Mammary epithelial cell (primary cell): ENCODE results near the gene GRK1.

ENCODE experiments used
- EZH2 ChIP-seq: IDR thresholded peaks from 2 replicates; pipeline ENCODE4 v1.6.1; 2012; ENCODE audit warnings: low read length, inconsistent platforms, borderline replicate concordance
- TF ChIP-seq, protein P1 (sequence below), 2 donors: IDR thresholded peaks in 1 of 2; conservative IDR thresholded peaks in 1 of 2; 2 replicates each; pipeline ENCODE4 v1.5.1; 2011 to 2012; ENCODE audit warnings: inconsistent platforms in 2 of 2, low read length in 2 of 2, mild to moderate bottlenecking in 2 of 2, control low read depth in 1 of 2, low read depth in 1 of 2; ENCODE audit not compliant: insufficient read depth in 1 of 2; ENCODE audit errors: extremely low read depth in 1 of 2

DNA sequence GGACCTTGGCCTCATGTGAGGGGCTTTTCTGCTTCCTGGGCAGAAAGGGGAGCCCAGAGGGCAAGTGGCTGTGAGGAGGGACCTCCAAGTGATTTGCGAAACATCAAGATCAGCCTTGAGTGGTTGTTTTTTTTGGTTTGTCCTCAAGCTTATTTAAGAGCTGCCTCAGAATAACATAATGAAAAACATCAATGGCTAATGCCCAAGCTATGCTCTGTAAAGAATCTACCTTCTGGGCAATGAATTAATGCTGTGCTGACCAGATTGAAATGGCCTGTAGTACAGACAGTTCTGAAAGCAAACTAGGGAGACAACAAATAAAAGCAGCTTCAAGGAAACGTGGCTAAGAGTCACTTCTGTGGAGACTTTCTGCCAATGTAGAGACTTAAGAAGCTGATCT is 100.3 kb downstream of the GRK1 start:
- TF ChIP-seq, protein P1, sequence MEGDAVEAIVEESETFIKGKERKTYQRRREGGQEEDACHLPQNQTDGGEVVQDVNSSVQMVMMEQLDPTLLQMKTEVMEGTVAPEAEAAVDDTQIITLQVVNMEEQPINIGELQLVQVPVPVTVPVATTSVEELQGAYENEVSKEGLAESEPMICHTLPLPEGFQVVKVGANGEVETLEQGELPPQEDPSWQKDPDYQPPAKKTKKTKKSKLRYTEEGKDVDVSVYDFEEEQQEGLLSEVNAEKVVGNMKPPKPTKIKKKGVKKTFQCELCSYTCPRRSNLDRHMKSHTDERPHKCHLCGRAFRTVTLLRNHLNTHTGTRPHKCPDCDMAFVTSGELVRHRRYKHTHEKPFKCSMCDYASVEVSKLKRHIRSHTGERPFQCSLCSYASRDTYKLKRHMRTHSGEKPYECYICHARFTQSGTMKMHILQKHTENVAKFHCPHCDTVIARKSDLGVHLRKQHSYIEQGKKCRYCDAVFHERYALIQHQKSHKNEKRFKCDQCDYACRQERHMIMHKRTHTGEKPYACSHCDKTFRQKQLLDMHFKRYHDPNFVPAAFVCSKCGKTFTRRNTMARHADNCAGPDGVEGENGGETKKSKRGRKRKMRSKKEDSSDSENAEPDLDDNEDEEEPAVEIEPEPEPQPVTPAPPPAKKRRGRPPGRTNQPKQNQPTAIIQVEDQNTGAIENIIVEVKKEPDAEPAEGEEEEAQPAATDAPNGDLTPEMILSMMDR (conservative IDR thresholded peaks at IDR 0.05 in 1 of 2, IDR thresholded peaks at IDR 0.05 in 1 of 2; ENCODE audit: extremely low read depth in 1 of 2, insufficient read depth in 1 of 2, low read depth in 1 of 2, low read length in 2 of 2), result no peak
- no peak for TF ChIP-seq EZH2
